CD4-positive, alpha-beta T cell treated with Interleukin-2 at 100 ng/mL for 4 hours (primary cell): ENCODE results near the gene NFATC2.

Source experiments
- DNase-seq: peaks from one replicate; pipeline ENCODE4 v3.0.0-alpha.2; 2020; ENCODE audit warnings: low spot score

Gene NFATC2

DNA sequence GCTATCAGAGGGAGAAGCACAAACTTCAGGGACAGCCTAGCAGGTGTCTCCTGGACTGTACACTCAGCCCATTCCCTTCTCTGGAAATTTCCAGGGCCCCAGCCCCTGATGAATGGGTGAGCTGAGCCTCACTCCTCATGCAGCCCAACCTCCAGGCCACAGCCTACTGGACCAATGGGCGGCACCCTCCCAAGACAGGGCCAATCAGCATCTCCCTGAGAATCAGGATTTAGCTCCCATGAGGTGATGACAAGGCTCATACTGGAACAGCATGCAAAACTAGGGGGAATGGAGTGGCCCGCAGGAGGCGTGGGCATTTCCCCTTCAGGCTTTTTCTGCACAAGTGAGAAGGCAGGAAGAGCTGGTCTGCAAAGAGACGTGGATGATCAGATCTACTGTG is 29.0 kb downstream of the NFATC2 start:
- DNase-seq, result no peak

DNA sequence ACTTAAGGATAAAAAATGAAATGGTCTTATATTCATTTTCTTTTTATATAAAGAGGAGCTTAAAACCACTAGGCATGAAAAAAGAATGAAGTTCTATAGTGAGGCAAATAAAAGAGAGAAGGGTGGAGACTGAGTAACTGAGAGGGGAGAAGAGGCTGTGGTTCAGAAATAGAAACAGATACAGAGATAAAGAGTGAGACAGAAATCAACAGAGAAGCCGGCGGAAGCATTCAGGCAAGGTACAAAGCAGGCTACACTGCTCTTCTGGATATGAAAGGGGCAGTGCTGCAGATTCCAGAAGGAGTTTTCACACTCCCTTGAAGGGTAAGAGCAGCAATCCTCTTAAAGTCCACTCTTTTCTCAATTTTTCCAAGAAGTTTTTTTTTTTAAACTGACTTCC is 29.9 kb downstream of the NFATC2 start:
- DNase-seq, result peak; percentile 47

DNA sequence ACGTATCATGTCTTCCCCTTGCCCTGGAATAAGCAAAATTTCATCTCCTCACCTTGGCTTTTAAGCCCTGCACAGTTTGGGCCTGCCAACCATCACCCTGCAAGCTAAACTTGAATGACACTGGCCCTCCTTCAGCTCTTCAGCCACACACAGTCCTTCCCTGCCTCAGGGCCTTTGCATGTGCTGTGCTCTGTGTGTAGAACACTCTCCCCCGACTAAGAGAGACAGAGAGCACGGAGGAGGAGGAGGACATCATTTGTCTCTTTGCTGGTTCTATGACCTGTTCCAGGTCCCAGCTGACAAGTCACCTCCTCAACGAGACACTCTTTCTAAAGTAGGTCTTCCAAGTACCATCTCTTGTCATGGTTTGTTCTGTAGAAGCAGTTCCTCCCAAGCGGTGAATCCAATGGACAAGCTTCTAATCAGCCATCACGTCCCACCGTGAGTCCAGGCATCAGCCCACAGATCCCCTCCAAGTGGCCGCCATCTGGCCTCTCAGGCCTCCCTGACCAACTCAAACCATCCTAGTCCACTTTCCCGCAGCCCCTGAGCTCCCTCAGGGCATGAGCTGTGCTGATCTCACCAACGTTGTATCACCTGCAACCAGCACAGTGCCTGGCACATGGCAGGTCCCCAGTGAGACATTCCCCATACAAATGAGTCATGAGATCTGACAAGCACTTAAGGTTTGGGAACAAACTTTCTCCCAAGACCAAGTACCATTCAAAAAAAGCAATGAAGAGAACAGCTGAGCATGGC is 30.5 kb downstream of the NFATC2 start:
- no peak for DNase-seq

DNA sequence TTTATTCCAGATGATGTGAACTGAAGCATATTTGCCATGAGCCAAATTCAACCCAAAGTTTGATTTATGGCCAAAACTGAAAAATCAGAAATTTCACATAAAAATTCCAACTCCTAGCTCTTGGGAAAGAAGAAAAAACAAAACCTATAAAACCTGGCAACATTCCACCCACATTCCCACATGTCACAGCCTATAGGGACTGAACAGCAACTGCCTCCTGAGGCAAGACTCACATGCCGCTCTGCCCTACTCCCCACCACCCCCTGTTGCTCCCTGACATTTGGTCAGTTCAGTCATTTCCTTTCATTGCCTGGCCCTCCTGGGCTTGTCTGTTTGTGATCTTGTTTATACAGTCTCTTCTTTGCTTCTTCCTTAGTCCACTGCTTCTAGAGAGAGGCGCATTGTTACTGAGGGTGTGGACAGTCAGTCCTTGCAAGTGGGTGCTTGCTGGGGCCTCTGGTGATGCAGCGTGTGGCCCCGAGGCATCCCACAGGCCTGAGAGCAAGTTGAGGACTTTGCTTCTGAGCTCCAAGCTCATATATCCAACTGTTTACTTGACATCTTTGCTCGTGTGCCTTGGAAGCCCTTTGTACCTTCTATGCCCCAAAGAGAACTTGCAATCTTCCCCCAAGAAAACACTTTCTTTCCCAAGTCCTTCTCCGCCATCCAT is 31.4 kb downstream of the NFATC2 start:
- DNase-seq, result no peak

DNA sequence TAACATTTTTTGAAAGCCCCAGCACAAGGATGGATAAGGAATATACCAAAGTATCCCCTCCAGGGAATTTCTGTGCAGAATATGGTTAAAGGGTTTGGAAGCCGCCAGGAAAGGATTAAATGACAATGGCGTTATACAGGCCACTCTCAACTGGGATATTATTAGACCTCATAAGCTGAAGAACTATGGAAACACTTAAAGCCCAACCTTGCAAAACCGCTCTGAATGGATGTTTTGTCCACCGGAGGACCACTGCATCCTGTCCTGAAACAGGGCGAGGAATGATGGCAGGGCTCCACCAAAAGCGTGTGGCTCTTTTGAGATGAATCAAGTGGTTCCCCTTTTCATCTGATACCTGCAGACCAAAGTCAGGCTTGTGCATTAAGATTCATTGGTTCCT is 32.4 kb downstream of the NFATC2 start:
- DNase-seq, result no peak

DNA sequence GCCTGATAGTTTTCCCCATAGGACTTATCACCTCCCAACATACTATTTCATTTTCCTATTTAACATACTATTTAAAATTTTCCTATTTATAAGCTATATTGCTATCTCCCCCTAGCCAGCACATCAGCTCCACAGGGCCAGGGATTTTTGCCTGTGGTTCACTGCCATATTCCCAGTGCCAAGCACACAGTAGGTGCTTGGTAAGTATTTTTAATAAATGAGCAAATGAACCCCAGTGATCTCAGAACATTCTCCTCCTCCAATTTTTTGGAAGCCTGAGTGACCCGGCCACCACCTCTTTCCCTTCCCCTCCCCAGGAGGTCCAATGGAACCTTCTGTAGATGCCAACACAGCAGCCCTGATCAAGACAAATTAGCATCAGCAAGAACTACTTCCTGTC is 33.3 kb downstream of the NFATC2 start:
- no peak for DNase-seq

DNA sequence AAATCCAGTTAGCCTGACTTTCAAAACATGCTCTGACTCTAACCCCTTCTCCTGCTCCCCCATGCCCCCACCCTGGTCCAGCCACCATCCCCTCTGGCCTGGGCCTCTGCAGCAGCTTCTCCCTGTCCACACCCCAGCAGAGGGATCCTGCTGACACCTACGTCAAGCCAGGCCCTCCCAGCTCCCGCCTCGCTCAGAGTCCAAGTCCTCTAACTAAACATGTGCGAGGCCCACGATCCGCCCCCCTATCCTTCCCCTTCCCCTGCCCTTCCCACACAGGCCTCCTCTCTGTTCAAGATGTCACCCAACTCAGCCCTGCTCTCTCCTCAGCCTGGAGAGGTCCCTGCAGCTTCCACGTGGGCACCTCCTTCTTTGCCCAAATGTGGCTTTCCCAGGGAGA is 33.7 kb downstream of the NFATC2 start:
- no peak for DNase-seq

DNA sequence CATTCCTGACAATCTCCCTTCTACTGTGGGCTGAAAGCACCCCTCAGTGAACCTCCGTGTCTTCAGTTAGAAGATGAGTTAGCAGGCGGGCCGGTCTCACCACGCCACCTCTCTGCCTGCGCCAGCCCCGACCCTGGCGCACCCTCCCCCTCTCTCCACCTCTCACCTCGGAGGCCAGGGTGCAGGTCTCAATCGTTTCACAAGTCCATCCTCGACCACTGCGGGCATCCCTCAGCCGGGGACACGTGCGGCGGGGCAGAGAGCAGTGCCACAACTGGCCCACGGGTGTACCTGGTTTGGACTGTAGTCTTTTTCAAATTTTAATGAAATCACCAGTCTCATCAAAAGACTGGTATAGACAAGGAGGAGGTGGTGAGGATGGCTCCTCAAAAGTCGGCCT is 34.4 kb downstream of the NFATC2 start:
- DNase-seq, result no peak

DNA sequence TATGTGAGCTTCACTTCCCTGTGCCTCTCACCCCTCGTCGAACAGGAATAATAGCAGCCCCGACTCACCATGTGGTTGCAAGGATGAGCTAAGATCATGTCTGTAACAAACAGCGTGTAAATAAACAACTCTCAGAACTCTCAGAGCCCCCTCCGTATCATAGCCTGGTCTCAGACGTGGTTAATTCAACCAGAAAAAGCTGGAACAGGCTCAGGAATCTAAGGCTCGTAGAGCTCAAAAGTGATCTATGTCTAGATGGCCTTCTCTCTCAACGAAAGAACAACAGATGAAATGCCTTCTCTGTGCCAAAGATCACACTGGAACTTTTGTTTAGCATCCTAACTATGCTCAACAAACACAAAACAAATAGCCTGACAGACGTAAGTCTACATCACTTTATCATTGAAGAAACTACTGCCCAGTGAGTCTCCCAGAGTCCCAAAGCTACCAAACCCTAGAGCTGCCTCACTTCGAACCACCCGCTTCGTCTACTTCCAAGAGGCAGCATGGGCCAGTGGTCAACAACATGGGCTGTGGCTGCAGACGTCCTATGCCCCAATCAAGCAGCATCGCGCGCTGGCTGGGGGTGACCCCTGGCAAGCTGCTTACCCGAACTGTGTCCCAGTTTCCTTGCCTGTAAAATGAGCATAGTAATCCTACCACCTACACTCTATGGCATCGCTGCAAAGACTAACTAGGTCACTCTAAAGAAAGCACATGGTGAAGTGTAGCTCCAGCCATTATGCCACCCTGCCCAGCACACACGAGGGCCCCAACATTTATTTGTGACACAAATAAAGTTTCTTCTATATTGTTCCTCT is 35.1 kb downstream of the NFATC2 start:
- no peak for DNase-seq

DNA sequence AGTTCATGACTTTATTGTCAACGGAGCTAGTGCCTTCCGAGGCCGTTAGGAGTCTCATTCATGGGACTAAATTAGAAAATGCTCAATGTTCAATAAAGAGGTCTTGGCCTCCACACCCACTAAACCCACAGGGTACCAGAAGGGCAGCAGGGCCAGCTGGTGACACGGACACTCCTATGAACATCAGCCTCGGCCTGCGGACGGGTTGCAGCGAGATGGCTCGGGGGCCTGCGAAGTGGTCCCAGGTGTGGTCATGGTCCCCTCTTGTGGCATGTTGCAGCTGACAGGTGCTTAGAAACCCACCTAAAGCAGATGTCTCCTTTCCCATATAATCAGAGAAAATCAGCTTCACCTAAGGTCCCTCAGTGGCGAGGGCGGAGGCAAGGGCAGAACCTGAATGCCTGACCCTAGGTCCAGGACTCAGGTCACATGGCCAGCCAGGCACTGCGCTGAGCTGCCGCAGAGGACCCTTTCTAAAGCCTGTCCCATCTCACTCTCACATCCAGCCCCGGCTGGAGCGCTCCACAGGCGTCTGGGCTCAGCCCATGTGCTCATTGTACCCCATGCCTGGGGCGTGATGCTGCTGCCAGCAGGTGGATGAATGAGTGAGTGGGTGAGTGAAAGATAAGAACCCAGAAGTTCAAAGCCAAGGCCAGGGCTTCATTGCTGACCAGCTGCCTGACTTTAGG is 35.8 kb downstream of the NFATC2 start:
- no peak for DNase-seq

DNA sequence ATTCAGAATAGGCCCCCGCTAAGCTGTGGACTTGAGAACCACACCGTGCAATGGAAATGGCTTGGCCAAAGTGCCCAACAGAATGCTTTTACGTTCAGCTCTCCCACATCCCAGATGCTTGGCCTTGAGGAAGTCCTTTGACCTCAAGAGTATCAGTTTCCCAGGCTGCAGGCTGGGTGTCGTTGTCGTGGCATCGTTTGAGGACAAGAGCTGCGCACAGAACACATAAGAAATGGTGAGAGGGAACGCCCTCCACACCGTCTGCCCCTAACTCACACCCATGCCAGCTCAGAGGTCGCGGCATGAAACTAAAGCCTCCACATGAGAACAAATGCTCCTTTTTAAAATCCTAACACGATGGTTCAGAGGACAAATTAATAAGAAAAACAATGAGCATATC is 37.0 kb downstream of the NFATC2 start:
- no peak for DNase-seq

DNA sequence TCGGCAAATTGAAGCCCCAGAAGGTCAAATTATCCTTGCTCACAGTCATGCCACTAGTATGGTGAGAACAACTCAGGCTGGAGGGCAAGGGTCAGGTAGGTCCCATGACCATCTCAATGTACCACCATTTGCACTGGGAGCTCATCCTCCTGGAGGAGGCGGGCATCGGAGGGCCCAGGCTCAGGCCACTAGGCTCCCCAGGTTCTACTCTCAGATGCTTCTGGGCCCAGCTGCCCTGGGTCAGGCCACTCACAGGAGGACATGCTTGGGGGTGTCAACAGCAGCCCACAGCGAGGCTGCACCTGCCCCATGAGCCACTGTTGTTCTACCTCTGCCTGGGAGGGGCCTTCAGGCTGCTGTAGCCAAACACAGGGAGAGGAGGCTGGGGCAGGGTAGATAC is 39.1 kb downstream of the NFATC2 start:
- DNase-seq, result no peak

DNA sequence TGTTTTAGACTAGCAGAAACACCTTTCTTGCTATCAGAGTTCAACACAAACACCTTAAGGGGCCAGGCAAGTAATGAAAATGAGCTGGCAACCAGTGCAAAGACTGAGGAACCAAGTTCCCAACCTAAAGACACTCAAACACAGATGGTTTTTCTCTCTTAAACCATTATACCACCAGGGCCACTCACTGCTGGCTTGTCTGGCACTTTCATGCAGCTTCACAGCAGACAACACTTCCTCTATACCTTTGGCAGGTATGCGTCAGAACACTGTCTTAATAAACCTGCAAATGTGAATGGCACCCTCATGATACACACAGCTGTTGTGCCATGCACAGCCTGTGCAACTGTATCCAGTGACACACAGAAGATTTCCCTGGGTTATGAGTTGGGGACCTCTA is 41.6 kb downstream of the NFATC2 start:
- DNase-seq, result peak; percentile 82

DNA sequence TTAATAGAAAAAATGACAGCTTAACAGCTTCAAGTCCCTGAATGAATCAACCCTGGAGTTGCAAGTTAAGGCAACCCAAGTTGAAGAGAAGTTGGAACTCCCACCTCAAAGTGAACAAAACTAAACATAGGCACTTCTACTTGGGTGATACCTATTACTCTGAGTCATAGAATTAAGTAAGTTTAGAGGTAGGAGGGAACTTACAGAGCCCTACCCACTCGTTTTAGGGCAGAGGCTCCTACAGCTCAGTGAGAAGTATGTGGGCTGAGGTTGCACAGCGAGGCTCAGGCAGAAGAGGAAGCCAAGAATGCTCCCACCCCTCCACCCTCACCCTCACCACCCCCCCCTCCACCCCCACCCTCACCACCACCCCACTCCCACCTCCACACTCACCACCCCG is 42.2 kb downstream of the NFATC2 start:
- peak; percentile 84 for DNase-seq

DNA sequence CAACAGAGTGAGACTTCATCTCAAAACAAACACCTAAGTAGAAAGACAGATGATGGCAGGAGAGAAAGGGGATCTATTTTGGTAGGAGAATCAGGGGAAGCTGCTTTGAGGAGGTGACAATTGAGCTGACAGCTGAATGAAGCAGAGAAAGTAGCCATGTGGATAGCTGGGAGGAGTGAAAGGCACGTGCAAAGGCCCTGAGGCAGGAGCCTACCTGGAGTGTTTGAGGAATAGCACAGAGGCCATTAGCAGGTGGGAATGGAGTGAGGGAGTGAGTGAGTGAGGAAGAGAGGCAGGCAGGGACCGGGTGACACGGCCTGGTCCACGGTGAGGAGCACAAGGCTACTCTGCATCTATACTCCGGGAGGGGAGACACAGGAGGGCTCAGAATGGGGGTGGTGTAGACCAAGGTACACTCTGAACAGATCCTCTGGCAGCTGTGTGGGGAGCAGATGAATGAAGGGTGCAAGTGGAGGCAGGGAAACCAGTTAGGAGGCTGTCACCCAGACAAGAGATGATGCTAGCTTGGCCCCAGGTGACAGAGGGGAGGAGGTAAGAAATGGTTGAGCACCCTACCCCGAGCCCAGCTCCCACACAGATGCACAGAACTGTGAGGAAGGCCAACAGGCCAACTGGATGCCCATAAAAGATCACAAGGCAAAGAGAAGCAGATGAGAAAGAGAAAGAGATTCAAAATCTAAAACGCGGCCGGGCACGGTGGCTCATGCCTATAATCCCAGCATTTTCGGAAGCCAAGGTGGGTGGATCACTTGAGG is 43.6 kb downstream of the NFATC2 start:
- DNase-seq, result no peak

DNA sequence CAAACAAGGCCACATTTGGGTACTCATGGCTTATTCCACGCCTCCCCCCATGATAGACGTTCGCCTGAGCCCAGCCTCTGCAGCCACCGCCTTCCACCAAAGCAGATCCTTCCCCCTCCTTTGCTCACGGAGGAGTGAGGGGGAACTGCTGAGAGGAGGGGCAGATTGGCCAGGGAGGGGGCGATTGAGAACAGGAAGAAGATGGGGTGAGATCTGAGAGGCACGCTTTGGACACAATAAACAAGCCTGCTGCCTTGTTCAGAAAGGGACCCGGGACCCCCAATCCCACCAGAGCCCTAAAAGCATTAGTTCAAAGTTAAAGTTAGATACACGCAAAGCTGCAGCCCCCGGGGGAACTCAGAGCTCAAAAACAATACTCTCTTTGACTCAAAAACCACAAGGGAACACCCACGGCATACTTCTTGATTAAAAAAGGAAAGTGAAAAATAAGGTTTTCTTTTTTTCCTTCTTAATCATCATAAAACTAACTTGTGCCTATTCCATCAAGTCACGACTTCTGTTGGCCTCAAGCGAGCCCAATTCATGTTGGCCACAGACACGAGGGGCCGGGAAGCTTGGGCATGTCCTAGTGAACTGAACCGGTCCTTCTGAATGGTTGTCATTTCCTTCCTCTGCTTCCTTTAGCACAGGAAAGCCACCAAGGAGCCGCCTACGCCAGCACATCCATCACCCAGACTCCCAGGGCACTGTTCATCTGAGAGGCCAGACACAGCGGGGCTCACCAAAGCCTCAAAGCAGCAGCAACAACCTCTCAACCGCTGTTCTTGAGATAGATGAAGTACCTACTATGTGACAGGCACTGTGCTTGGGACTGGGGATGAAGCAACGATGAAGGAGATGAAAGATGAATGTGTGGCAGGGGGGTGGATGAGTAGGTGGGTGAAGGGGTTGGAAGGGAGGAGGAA is 44.7 kb downstream of the NFATC2 start:
- DNase-seq, result peak; percentile 42

DNA sequence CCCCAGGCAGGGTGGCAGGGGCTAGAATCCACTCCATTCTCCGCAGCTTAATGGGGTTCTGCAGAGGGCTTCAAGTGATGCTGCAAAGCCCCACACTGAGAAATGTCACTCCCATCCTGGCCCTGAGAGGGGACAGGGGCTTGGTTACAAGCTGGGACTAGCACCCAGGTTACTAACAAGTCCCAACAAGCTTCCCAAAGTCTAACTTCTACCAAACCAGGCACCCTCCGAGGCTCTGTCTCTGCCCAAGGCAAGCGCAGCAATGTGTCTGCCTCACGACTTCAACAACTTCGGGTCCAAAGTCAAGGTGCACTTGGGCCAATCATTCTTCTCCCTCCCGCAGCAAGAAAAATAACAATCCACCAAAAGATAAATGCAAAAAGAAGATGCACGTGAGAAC is 45.6 kb downstream of the NFATC2 start:
- no peak for DNase-seq

DNA sequence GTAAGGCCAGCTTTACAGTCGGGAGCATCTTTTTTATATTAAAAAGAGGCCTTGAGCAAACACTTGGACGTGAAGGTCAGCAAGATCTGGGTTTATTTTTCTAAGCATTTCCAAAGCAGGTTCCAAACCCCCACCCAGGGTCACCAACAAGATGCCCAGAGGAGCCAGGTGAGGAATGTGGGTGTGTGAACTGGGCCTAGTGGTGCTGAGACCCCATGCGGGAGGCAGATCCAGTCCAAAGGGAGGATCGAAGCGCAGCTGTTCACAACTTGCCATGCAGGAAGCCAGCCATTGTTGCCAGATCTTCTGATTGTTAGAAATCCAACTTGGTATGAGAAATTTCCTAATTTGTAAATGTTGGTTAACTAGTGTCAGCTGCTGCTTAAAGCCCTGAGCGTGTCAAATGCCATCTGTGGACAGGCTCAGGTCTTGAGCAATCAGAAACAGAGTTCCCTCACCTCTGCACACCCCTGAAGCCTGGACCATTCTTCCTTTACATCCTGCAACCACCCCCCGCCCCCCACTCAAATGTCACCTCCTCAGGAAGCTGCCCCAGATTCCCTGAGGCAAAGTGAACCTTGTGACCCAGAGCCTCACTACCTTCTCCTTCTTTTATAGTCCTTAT is 46.5 kb downstream of the NFATC2 start:
- no peak for DNase-seq

DNA sequence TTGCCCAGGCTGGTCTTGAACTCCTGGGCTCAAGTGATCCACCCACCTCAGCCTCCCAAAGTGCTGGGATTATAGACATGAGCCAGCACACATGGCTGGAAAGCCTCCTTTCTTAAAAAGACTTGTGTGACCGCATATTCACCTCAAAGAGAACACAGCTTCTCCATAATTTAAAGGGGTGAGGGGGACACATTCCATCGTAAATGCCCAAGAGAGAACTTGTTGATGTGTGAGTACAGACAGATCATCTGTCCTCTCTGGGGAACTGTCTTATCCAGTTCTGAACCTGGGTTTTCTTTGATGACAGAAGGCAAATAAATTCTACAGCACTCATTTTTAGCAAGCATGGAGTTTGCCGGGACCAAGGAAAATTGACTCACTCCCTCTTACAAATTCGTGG is 47.2 kb downstream of the NFATC2 start:
- DNase-seq, result no peak
